Sigmoid colon (tissue), 7 donors: Measurements from ENCODE around the gene KCNJ6. TPM values are rescaled to one million over a fixed set of nuclear protein-coding genes. Genes with fewer than 3 reads are reported as not detected.

Experiments
- DNase-seq: peaks from one replicate; pipeline ENCODE4 v3.0.0-alpha.2; 2019
- H3K27ac ChIP-seq, 4 donors: fragments of 200-600 bp; sonication (generic); one replicate each; pipeline ENCODE4 v1.5.1; 2016 to 2019; ENCODE audit warnings: mild to moderate bottlenecking in 1 of 4
- H3K27me3 ChIP-seq, 3 donors: fragments of 200-600 bp; sonication (generic); one replicate each; pipeline ENCODE4 v1.5.1; 2019; ENCODE audit warnings: mild to moderate bottlenecking in 1 of 3
- H3K36me3 ChIP-seq, 4 donors: fragments of 200-600 bp; sonication (generic); one replicate each; pipeline ENCODE4 v1.5.1; 2016 to 2019
- H3K4me1 ChIP-seq, 4 donors: fragments of 200-600 bp; sonication (generic); one replicate each; pipeline ENCODE4 v1.5.1; 2017 to 2019
- H3K4me3 ChIP-seq, 4 donors: fragments of 200-600 bp; sonication (generic); one replicate each; pipeline ENCODE4 v1.5.1; 2017 to 2019; ENCODE audit warnings: mild to moderate bottlenecking in 2 of 4, moderate library complexity in 1 of 4
- H3K9me3 ChIP-seq, 4 donors: fragments of 200-600 bp in 3 of 4; sonication (generic) in 3 of 4; one replicate each; pipeline versions ENCODE4 v1.5.1 to v1.6.1; 2013 to 2019
- EP300 ChIP-seq, 4 donors: sonication (generic); formaldehyde crosslinking; IDR thresholded peaks; one replicate each; pipeline ENCODE4 v1.6.1; 2017; ENCODE audit warnings: antibody characterized with exemption in 4 of 4
- POLR2A ChIP-seq, 2 donors: fragments of 450-650 bp; IDR thresholded peaks; one replicate each; pipeline ENCODE4 v1.6.1; 2016; ENCODE audit warnings: antibody characterized with exemption in 2 of 2, mild to moderate bottlenecking in 2 of 2, moderate library complexity in 2 of 2
- POLR2AphosphoS5 ChIP-seq, 4 donors: sonication (generic); formaldehyde crosslinking; IDR thresholded peaks; one replicate each; pipeline ENCODE4 v1.6.1; 2017; ENCODE audit warnings: antibody characterized with exemption in 4 of 4
- WGBS, 2 donors: extraction: QIAGEN DNeasy Blood & Tissue Kit; methylation state at CpG; one replicate each; pipeline ENCODE4 v1.1.7; 2013; 5-methylcytosine and 5-hydroxymethylcytosine counted together
- intact Hi-C: fragments of 100-400 bp; cut with DNase I; formaldehyde crosslinking; loops from one replicate; pipeline ENCODE4 v1.15.1; 2023
- polyA plus RNA-seq, 3 donors: library from polyadenylated mRNA; stranded (reverse); fragments of 200-250 nt; gene quantifications; one replicate each; pipeline ENCODE4 v1.2.3, GENCODE V29; 2013
- total RNA-seq, 4 donors: library from RNA; depleted of rRNA; stranded (reverse); fragments of >200 nt; gene quantifications; one replicate each; pipeline ENCODE4 v1.1.0, GENCODE V29; 2016
- TF ChIP-seq, protein P1 (sequence below), 4 experiments: fragments of 450-650 bp in 3 of 4; fragments of 200-600 bp in 1 of 4; IDR thresholded peaks; one replicate each; pipeline ENCODE4 v1.5.1; 2016 to 2019; ENCODE audit warnings: antibody characterized with exemption in 4 of 4, mild to moderate bottlenecking in 3 of 4, moderate library complexity in 2 of 4
- donor health status: healthy with polysubstance abuse.
- donor health status: Bipolar disorder and iron deficiency.
- donor health status: healthy.

KCNJ6 gene
- total and polyA plus RNA-seq, 7 donors, result under 0.01 to 0.04 (median under 0.01) TPM; not detected in 2

DNA sequence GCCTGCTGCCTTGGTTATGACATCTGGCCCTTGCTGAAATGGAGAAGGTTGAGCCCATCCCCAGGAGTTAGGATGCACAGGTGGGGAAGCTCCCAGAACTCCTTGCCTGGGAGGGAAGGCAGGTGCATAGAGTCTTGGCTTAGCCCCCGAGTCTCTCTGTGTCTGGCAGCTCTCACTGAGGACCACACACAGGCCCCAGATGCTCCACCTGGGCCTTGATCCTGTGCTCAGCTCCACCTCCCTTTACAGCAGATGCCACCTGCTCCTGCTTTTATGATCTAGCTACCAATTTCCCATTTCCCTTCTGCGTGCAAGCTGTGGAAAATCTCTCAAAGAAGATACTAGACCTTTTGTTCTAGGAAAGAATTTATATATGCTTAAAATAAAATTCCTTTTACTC lies 28.8 kb upstream of the KCNJ6 start:
- DNase-seq, result no peak
- no peak overlapping the region for H3K27ac ChIP-seq
- H3K27me3 ChIP-seq, result peaks cover 0 to 3% (median 0%) of the 10 kb centered on the region in 3 donors
- no peaks in the 10 kb centered on the region for H3K4me1 ChIP-seq
- intact Hi-C loops, result no loop called here
- 16 to 60% methylated on average over 2 of the region's 2 CpGs for WGBS, 2 donors
- TF ChIP-seq POLR2A (IDR thresholded peaks at IDR 0.05) (no peak), EP300 (IDR thresholded peaks at IDR 0.05) (no peak), POLR2AphosphoS5 (IDR thresholded peaks at IDR 0.05) (no peak)
- TF ChIP-seq, protein P1, sequence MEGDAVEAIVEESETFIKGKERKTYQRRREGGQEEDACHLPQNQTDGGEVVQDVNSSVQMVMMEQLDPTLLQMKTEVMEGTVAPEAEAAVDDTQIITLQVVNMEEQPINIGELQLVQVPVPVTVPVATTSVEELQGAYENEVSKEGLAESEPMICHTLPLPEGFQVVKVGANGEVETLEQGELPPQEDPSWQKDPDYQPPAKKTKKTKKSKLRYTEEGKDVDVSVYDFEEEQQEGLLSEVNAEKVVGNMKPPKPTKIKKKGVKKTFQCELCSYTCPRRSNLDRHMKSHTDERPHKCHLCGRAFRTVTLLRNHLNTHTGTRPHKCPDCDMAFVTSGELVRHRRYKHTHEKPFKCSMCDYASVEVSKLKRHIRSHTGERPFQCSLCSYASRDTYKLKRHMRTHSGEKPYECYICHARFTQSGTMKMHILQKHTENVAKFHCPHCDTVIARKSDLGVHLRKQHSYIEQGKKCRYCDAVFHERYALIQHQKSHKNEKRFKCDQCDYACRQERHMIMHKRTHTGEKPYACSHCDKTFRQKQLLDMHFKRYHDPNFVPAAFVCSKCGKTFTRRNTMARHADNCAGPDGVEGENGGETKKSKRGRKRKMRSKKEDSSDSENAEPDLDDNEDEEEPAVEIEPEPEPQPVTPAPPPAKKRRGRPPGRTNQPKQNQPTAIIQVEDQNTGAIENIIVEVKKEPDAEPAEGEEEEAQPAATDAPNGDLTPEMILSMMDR (IDR thresholded peaks at IDR 0.05), result no peak
- no peaks in the 10 kb centered on the region for H3K36me3 ChIP-seq
- H3K9me3 ChIP-seq, result no peaks in the 10 kb centered on the region
- H3K4me3 ChIP-seq, result no peak overlapping the region

DNA sequence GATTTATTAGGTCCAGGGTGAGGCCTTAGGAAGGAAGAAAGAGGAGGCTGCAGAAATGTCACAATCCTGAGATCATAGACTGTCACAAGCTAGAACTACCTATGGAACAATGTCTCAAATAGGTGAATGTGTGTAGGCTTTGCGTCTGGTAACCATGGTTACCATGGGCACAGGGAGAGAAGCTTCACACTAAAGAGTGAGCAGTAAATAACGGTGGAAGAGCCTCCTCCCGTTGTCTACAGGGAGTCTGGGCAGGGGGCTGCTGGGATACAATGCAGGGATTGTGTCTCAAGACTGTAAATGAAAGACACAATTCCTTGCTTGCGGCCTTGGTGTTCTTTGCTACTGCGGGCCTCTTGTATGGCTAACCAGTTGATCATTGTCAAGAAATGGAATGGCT lies 28.2 kb upstream of the KCNJ6 start:
- 78 to 80% methylated on average over 5 of the region's 5 CpGs for WGBS, 2 donors
- no peak for DNase-seq
- Histone ChIP-seq H3K27me3 (peaks cover 0 to 3% (median 0%) of the 10 kb centered on the region in 3 donors), H3K36me3 (no peaks in the 10 kb centered on the region), H3K9me3 (no peaks in the 10 kb centered on the region), H3K4me1 (no peaks in the 10 kb centered on the region), H3K4me3 (no peak overlapping the region), H3K27ac (no peak overlapping the region)
- TF ChIP-seq POLR2AphosphoS5 (IDR thresholded peaks at IDR 0.05), result no peak
- intact Hi-C loops, result no loop called here

DNA sequence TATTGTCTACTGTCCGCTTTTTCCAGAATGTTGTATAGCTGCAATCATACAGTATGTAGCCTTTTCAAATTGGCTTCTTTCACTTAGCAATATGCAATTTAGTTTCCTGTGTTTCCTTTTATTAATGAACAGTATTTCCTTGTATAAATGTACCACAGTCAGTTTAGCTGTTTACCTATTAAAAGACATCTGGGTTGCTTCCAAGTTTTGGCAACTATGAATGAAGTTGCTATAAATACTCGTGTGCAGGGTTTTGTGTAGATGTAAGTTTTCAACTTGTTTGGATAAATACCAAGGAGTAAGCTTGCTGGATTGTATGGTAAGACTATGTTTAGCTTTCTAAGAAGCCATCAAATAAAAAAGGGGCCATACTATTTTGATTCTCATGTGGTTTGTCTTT lies 24.4 kb upstream of the KCNJ6 start:
- Histone ChIP-seq H3K36me3 (no peaks in the 10 kb centered on the region), H3K4me1 (no peaks in the 10 kb centered on the region), H3K27ac (no peak overlapping the region), H3K27me3 (no peaks in the 10 kb centered on the region), H3K4me3 (no peak overlapping the region), H3K9me3 (no peaks in the 10 kb centered on the region)
- intact Hi-C loops, result no loop called here
- no peak for TF ChIP-seq POLR2AphosphoS5 (IDR thresholded peaks at IDR 0.05)
- TF ChIP-seq POLR2A (IDR thresholded peaks at IDR 0.05), result no peak
- 43 to 56% methylated on average over 2 of the region's 2 CpGs for WGBS, 2 donors
- DNase-seq, result no peak

DNA sequence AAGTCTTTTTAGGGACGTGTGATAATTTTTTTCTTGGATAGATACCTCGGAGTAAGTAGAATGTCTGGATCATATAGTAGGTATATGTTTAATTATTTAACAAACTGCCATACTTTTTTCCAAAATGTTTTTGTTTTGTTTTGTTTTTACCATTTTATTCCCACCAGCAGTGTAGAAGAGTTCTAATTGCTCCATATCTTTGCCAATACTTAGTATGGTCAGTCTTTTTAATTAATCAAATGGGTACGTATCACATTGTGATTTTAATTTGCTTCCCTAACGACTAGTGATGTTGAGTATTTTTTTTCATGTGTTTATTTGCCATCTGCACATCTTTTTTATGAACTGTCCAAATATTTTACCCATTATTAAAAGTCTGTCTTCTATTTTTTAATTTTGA lies 23.6 kb upstream of the KCNJ6 start:
- H3K36me3 ChIP-seq, result no peaks in the 10 kb centered on the region
- DNase-seq, result no peak
- H3K4me3 ChIP-seq, result no peak overlapping the region
- no peaks in the 10 kb centered on the region for H3K27me3 ChIP-seq
- WGBS, 2 donors, result 76 to 83% methylated on average over 4 of the region's 4 CpGs
- H3K9me3 ChIP-seq, result no peaks in the 10 kb centered on the region
- no peak overlapping the region for H3K27ac ChIP-seq
- TF ChIP-seq POLR2AphosphoS5 (IDR thresholded peaks at IDR 0.05) (no peak), EP300 (IDR thresholded peaks at IDR 0.05) (no peak), POLR2A (IDR thresholded peaks at IDR 0.05) (no peak)
- TF ChIP-seq, protein P1 (IDR thresholded peaks at IDR 0.05), result no peak
- intact Hi-C loops, result no loop called here
- H3K4me1 ChIP-seq, result no peaks in the 10 kb centered on the region

DNA sequence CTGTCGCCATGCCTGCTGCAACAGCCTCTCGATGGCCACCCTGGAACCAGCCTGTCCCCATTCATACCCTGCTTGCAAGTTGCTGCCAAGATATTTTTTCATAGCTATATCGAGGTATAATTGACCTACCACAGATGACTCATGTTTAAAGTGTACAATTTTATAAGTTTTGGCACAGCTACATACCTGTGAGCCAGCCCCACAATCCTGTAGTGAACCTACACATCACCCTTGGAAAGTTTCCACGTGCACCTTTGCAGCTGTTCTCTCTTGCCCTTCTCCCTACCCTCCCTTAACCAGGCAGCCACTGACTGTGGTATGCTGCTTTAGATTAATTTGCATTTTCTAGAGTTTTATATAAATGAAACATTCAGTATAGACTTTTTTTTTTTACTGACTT lies 23.0 kb upstream of the KCNJ6 start:
- Histone ChIP-seq H3K4me1 (no peaks in the 10 kb centered on the region), H3K27ac (no peak overlapping the region), H3K4me3 (no peak overlapping the region), H3K27me3 (no peaks in the 10 kb centered on the region), H3K36me3 (no peaks in the 10 kb centered on the region), H3K9me3 (no peaks in the 10 kb centered on the region)
- WGBS, 2 donors, result 20 to 62% methylated on average over 4 of the region's 4 CpGs
- intact Hi-C loops, result no loop called here
- TF ChIP-seq EP300 (IDR thresholded peaks at IDR 0.05) (no peak), POLR2A (IDR thresholded peaks at IDR 0.05) (no peak), POLR2AphosphoS5 (IDR thresholded peaks at IDR 0.05) (no peak)
- TF ChIP-seq, protein P1 (IDR thresholded peaks at IDR 0.05), result no peak
- no peak for DNase-seq

DNA sequence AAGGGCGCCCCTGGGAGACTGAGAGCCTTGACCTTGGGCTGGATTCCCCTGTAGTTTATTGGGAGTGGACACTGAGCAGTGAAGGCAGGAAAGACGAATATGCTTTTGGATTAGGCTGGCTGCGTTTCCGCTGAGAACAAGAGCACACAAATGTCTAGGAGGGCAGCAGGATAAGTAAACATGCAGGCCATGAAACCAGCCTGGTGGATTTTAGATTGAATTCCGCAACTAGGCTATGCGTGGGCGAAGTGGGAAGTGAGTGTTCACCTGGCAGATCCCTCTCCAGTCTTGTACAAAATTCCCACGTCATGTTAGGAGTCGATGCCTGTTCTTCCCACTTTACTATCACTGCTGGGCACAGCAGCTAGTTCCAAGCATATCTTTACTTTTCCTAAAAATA lies 21.4 kb upstream of the KCNJ6 start:
- WGBS, 2 donors, result 51 to 71% methylated on average over 9 of the region's 9 CpGs
- TF ChIP-seq EP300 (IDR thresholded peaks at IDR 0.05) (no peak), POLR2A (IDR thresholded peaks at IDR 0.05) (no peak), POLR2AphosphoS5 (IDR thresholded peaks at IDR 0.05) (no peak)
- TF ChIP-seq, protein P1 (IDR thresholded peaks at IDR 0.05), result no peak

More for the DNA sequence above, 21.4 kb upstream of the KCNJ6 start:
- H3K27me3 ChIP-seq, result no peaks in the 10 kb centered on the region
- H3K4me1 ChIP-seq, result no peaks in the 10 kb centered on the region
- H3K36me3 ChIP-seq, result no peaks in the 10 kb centered on the region
- H3K9me3 ChIP-seq, result peaks cover 0 to 3% (median 0%) of the 10 kb centered on the region in 4 donors
- H3K27ac ChIP-seq, result no peak overlapping the region
- intact Hi-C loops, result no loop called here
- DNase-seq, result no peak
- H3K4me3 ChIP-seq, result no peak overlapping the region
